Loucy (cell line): ENCODE data around the gene PARVA.

ENCODE experiments used
- EZH2phosphoT487 ChIP-seq: fragments of 200-600 bp; IDR thresholded peaks from 2 replicates; pipeline ENCODE4 v1.6.1; 2018; ENCODE audit warnings: antibody characterized with exemption, mild to moderate bottlenecking, moderate library complexity, borderline replicate concordance
- TF ChIP-seq, protein P1 (sequence below): fragments of 200-600 bp; sonication (generic); conservative IDR thresholded peaks from 2 replicates; pipeline ENCODE4 v1.5.1; 2014; ENCODE audit warnings: mild to moderate bottlenecking, antibody characterized with exemption, low read length

DNA sequence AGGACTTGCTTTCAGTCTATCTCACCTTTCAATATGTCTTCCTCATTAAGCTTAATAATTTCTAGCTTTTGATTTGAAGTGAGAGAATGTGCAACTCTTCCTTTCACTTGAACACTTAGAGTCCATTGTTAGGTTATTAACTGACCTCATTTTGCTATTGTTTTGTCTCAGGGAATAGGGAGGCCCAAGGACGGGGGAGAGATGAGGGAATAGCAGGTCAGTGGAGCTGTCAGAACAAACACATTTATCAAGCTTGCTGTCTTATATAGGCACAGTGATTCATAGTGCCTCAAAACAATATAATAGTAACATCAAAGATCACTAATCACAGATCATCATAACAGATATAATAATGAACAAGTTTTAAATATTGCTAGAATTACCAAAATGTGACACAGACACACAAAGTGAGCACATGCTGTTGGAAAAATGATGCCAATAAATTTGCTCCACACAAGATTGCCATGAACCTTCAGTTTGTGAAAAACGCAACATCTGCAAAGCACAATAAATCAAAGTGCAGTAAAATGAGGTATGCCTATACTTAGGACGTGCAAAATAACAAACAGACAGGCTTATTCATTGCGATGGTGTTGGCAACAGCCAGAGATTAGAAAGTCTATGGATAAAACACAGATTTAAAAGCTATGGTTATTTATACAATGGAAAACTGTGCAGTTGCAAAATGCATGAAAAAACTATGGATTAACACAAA is 190.5 kb downstream of the PARVA start:
- TF ChIP-seq, protein P1, sequence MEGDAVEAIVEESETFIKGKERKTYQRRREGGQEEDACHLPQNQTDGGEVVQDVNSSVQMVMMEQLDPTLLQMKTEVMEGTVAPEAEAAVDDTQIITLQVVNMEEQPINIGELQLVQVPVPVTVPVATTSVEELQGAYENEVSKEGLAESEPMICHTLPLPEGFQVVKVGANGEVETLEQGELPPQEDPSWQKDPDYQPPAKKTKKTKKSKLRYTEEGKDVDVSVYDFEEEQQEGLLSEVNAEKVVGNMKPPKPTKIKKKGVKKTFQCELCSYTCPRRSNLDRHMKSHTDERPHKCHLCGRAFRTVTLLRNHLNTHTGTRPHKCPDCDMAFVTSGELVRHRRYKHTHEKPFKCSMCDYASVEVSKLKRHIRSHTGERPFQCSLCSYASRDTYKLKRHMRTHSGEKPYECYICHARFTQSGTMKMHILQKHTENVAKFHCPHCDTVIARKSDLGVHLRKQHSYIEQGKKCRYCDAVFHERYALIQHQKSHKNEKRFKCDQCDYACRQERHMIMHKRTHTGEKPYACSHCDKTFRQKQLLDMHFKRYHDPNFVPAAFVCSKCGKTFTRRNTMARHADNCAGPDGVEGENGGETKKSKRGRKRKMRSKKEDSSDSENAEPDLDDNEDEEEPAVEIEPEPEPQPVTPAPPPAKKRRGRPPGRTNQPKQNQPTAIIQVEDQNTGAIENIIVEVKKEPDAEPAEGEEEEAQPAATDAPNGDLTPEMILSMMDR = no peak
- no peak for TF ChIP-seq EZH2phosphoT487
